GM18505 (cell line): ENCODE measurements around the gene FHL1.
"Not testable (repeated sequence)": the region's sequence is repeated elsewhere in the genome, so short reads cannot be mapped to it uniquely, and the experiment has no call there.

Experiments
- ATAC-seq: cut with Tn5 transposase; IDR thresholded peaks from one replicate; pipeline ENCODE4 v1.9.1; 2021; ENCODE audit not compliant: unreplicated experiment
- POLR2A ChIP-seq: IDR thresholded peaks from 4 replicates; pipeline ENCODE4 v1.6.1; 2011; ENCODE audit warnings: borderline replicate concordance; ENCODE audit not compliant: insufficient read depth, insufficient read length; ENCODE audit errors: extremely low read depth

Gene FHL1

GRCh38 chrX:136210806-136211205, 63.5 kb downstream of the FHL1 start:
- ATAC-seq, result no peak
- TF ChIP-seq POLR2A, result no peak

GRCh38 chrX:136211766-136212556, 64.6 kb downstream of the FHL1 start:
- TF ChIP-seq POLR2A, result no peak

DNA sequence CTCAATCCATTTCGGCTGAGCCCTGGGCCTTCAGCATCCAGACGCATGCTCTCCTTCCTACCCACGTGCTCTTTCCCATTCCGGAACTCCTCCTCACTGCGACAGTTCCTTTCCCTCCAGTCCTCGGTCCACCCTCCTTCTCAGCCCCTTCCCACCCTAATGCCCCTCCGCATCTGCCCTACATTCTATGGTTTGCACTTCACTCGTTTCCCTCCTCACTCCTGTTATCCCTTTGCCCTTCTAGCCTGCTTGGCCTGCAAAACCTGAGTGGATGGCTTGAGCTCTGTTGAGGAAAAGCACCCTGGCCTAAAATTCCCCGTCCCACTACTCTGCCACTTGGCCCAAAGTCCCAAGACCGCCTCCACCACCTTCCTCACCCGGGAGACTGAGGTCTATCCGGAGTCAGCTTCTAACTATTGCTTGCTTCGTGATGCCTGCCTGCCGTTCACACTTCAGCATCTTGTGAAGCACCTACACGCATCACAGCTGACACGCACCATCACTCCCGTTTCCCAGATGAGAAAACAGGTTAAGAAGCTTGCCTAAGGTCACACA, 65.3 kb downstream of the FHL1 start:
- no peak for TF ChIP-seq POLR2A
- ATAC-seq, result no peak

More at GRCh38 chrX:136211766-136212556, 64.6 kb downstream of the FHL1 start:
- ATAC-seq, result no peak

DNA sequence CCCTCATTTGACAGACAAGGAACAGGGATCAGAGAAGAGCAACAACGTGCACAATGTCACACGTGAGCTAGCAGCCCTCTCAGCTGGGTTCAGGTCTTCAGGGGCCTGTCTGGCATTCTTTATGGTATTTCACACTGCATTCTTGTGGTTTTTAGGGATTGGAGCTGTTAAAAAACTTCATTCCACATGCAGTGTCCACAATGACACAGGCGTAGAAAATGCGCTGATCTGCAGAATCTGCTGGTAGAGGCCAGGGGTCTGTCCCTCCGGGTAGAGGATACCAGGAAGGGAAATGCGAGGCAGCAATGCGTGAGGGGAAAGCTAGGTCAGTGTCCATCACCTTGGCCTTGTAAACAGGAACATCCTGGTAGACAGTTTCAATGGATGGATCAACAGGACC, 67.2 kb downstream of the FHL1 start:
- no peak for ATAC-seq
- TF ChIP-seq POLR2A, result no peak

DNA sequence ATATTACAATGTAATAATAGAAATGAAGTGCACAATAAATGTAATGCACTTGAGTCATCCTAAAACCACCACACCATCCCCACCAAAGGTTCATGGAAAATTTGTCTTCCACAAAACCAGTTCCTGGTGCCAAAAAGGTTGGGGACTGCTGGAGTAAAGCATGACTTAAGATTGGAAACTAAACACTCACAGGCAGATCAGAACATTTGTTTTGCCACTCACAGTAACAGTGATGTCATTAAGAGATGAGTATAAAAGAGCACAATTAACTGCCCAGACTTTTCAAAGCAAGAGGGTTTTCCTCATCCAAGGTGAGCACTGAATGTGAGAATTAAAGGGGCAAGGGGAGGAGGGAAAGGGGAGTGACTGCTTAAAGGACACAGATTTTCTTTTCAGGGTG, 68.2 kb downstream of the FHL1 start:
- ATAC-seq, result no peak
- TF ChIP-seq POLR2A, result no peak

DNA sequence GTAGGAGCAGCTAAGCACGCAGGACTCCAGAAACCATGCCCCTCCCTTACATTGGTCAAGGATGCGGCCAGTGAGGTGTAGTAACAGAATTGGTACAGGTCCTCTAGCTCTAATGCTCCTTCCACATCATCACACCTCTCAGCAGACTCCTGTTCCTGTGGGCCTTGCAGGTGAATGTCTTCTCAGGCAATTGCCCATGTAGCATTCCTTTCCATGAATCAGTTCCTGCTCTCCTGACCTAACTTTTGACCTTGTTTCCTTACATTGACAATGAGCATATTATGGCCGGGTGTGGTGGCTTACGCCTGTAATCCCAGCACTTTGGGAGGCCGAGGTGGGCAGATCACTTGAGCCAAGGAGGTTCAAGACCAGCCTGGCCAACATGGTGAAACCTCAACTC, 72.6 kb downstream of the FHL1 start:
- no peak for ATAC-seq
- no peak for TF ChIP-seq POLR2A

- no peak for TF ChIP-seq POLR2A
Observed at GRCh38 chrX:136220540-136220939, 73.2 kb downstream of the FHL1 start.

GRCh38 chrX:136220951-136221350, 73.6 kb downstream of the FHL1 start:
- ATAC-seq, result no peak
- no peak for TF ChIP-seq POLR2A

More at GRCh38 chrX:136220540-136220939, 73.2 kb downstream of the FHL1 start:
- ATAC-seq, result no peak

GRCh38 chrX:136221851-136222513, 74.6 kb downstream of the FHL1 start:
- no peak for TF ChIP-seq POLR2A

GRCh38 chrX:136227074-136227473, 79.7 kb downstream of the FHL1 start:
- ATAC-seq, result no peak
- TF ChIP-seq POLR2A, result no peak

More at GRCh38 chrX:136221851-136222513, 74.6 kb downstream of the FHL1 start:
- ATAC-seq, result no peak

DNA sequence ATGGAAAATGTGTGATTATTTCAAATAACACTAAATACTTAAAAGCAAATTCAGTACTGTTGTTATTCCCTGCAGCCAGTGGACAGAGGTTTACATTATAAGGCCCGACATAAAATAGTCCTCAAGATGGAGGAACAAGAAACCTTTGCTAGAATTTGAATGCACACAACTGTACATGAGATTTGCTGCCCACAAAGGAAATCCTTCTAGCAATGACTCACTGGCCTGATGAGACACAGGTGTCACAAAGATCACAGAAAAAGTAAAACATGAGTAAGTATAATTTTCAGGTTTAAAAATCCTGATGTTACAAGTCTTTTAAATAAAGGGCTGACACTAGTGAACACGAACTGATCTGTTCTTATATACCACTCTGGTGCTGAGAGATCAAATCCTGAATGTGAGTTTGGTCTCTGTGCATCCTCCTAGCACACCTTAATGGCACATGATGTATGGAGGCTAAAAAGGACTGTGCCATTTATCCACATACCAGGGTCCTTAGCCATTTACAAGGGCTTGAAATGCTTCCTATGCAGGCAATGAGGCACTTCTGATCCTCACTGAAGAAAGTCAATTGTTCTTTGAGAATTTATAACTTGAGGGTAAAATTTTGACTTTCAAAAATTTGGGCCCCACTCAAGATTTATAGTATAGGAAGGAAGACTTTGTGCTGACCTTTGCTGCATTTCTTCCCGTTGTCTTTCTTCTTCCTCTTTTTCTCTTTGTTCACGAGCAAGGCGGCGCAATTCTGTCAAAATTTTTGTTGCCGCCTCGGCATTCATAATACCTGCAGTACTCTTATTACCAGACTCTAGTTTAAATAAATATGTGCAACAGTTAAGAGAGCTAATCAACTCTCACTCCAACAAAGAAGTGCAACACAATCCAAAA, 80.9 kb downstream of the FHL1 start:
- TF ChIP-seq POLR2A, result no peak
- ATAC-seq, result no peak

GRCh38 chrX:136228839-136229207, 81.5 kb downstream of the FHL1 start:
- ATAC-seq, result no peak
- TF ChIP-seq POLR2A, result no peak

DNA sequence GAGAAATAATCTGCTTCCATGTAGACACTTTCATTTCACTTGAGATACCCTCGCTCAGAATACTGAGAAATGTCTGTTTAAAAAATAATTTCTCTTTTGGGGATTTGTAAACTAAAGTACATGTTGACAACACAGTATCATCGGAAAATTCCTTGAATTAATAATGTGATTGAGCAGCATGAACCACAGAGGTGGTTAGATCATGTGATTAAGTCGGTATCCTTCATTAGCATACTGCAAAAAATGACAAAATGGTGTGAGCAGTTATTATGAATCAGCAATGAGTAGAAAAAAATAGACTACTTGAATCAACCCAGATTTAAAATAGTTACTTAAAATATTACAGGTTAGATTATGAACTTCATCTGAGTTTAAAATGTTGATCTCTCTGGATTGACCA, 89.7 kb downstream of the FHL1 start:
- no peak for ATAC-seq

GRCh38 chrX:136237849-136238248, 90.5 kb downstream of the FHL1 start:
- ATAC-seq, result not testable (repeated sequence)

More for the DNA sequence above, 89.7 kb downstream of the FHL1 start:
- no peak for TF ChIP-seq POLR2A
